Caco-2 (cell line): ENCODE data around the gene NDST4. TPM values are rescaled to one million over a fixed set of nuclear protein-coding genes. Genes with fewer than 3 reads are reported as not detected.

ENCODE experiments used
- BruUV-seq: library from RNA; stranded (reverse); fragments of 400-500 nt; replicated peaks from 2 replicates; lab custom pipeline; 2021; lab: Mats Ljungman, UMichigan
- CTCF ChIA-PET: fragments of 300-600 bp; sonication (Branson Sonifier 250); formaldehyde crosslinking; loops from one replicate; lab custom pipeline; 2022; ENCODE audit warnings: antibody characterized with exemption; lab: Charles Lee
- POLR2A ChIA-PET: fragments of 300-600 bp; sonication (Branson Sonifier 250); formaldehyde crosslinking; loops from one replicate; lab custom pipeline; 2022; ENCODE audit warnings: antibody characterized with exemption; lab: Charles Lee
- DNase-seq, 2 experiments: peaks; one replicate each; pipeline versions ENCODE4 v3.0.0 to v3.0.0-alpha.2; 2020 to 2022
- H3K27me3 ChIP-seq: replicated peaks from 2 replicates; pipeline ENCODE4 v1.6.0; 2011; ENCODE audit warnings: low read length; ENCODE audit not compliant: control insufficient read depth, insufficient read depth
- H3K36me3 ChIP-seq: 2 replicates; pipeline ENCODE4 v1.5.1; 2011; ENCODE audit warnings: low read length; ENCODE audit not compliant: control insufficient read depth, insufficient read depth
- H3K4me1 ChIP-seq: fragments of 250-450 bp; sonication (Bioruptor Pico); 2 replicates; pipeline ENCODE4 v1.5.1; 2020; ENCODE audit warnings: mild to moderate bottlenecking
- H3K4me3 ChIP-seq: 2 replicates; pipeline ENCODE4 v1.5.1; 2011; ENCODE audit warnings: low read depth, mild to moderate bottlenecking, control low read depth, low read length
- H3K9me3 ChIP-seq: fragments of 250-450 bp; sonication (Bioruptor Pico); 2 replicates; pipeline ENCODE4 v1.5.1; 2020; ENCODE audit warnings: mild to moderate bottlenecking, moderate library complexity
- H3K27ac Mint-ChIP-seq: one replicate; pipeline ENCODE4 v1.8.0; 2022; ENCODE audit warnings: mixed read lengths; ENCODE audit not compliant: unreplicated experiment
- H3K27me3 Mint-ChIP-seq: one replicate; pipeline ENCODE4 v1.8.0; 2022; ENCODE audit warnings: mixed read lengths; ENCODE audit not compliant: insufficient read depth, unreplicated experiment
- H3K36me3 Mint-ChIP-seq: one replicate; pipeline ENCODE4 v1.8.0; 2022; ENCODE audit warnings: mild to moderate bottlenecking, mixed read lengths; ENCODE audit not compliant: insufficient read depth, unreplicated experiment
- H3K4me1 Mint-ChIP-seq: one replicate; pipeline ENCODE4 v1.8.0; 2022; ENCODE audit warnings: low read depth, mixed read lengths; ENCODE audit not compliant: unreplicated experiment
- H3K4me3 Mint-ChIP-seq: one replicate; pipeline ENCODE4 v1.8.0; 2022; ENCODE audit warnings: mild to moderate bottlenecking, moderate library complexity, mixed read lengths; ENCODE audit not compliant: unreplicated experiment
- H3K9me3 Mint-ChIP-seq: one replicate; pipeline ENCODE4 v1.8.0; 2022; ENCODE audit warnings: mixed read lengths; ENCODE audit not compliant: unreplicated experiment
- CTCF ChIP-seq, 2 experiments: fragments of 200-600 bp in 1 of 2; IDR thresholded peaks; 1 replicate in 1 of 2; 2 replicates in 1 of 2; pipeline versions ENCODE4 v1.5.1 to v1.8.0; 2011 to 2022; ENCODE audit warnings: antibody characterized with exemption in 1 of 2, control low read depth in 1 of 2, inconsistent platforms in 1 of 2, low read depth in 1 of 2, low read length in 1 of 2, mild to moderate bottlenecking in 1 of 2, moderate library complexity in 1 of 2; ENCODE audit not compliant: insufficient read depth in 1 of 2, severe bottlenecking in 1 of 2, unreplicated experiment in 1 of 2
- intact Hi-C: fragments of 100-400 bp; cut with micrococcal nuclease; formaldehyde crosslinking; loops from one replicate; pipeline ENCODE4 v1.10.0; 2022; ENCODE audit not compliant: unreplicated experiment
- total RNA-seq: library from RNA; stranded (reverse); gene quantifications from 2 replicates; pipeline ENCODE4 v1.2.3, GENCODE V29; 2022

The NDST4 gene
- total RNA-seq, 1 experiment from 2014 or later, result 4.4 TPM

- BruUV-seq, result no TSS peak
- H3K4me3 ChIP-seq, result no peak overlapping the region
- Mint-ChIP-seq H3K9me3 (no peaks in the 10 kb centered on the region), H3K4me1 (no peaks in the 10 kb centered on the region), H3K27ac (no peak overlapping the region), H3K36me3 (no peaks in the 10 kb centered on the region), H3K4me3 (no peak overlapping the region), H3K27me3 (no peaks in the 10 kb centered on the region)
- H3K36me3 ChIP-seq, result no peaks in the 10 kb centered on the region
- H3K9me3 ChIP-seq, result no peaks in the 10 kb centered on the region
- TF ChIP-seq CTCF (IDR thresholded peaks at IDR 0.05; ENCODE audit: insufficient read depth in 1 of 2, low read depth in 1 of 2, low read length in 1 of 2, severe bottlenecking in 1 of 2, unreplicated experiment in 1 of 2), result no peak
- DNase-seq, result no peak
- no peaks in the 10 kb centered on the region for H3K4me1 ChIP-seq
- H3K27me3 ChIP-seq, result no peaks in the 10 kb centered on the region
- ChIA-PET CTCF (no interaction called here), POLR2A (no interaction called here)
- intact Hi-C loops, result no loop called here
Measured at GRCh38 chr4:115107411-115107810, 6.0 kb downstream of the NDST4 start.

GRCh38 chr4:115101675-115102074, 11.7 kb downstream of the NDST4 start:
- BruUV-seq, result no TSS peak

GRCh38 chr4:115090483-115091075, 22.8 kb downstream of the NDST4 start:
- peak; percentile 43 to 57 for TF ChIP-seq CTCF (IDR thresholded peaks at IDR 0.05; ENCODE audit: insufficient read depth in 1 of 2, low read depth in 1 of 2, low read length in 1 of 2, severe bottlenecking in 1 of 2, unreplicated experiment in 1 of 2)
- Mint-ChIP-seq H3K27me3 (peaks cover 3% of the 10 kb centered on the region), H3K36me3 (no peaks in the 10 kb centered on the region), H3K4me3 (no peak overlapping the region), H3K27ac (no peak overlapping the region), H3K9me3 (no peaks in the 10 kb centered on the region), H3K4me1 (no peaks in the 10 kb centered on the region)
- DNase-seq, result peak in 1 of 2 experiments; percentile 20
- H3K4me3 ChIP-seq, result no peak overlapping the region
- no peaks in the 10 kb centered on the region for H3K4me1 ChIP-seq
- ChIA-PET POLR2A (no interaction called here), CTCF (no interaction called here)
- BruUV-seq, result no TSS peak
- intact Hi-C loops, result loop anchor here (10.0 kb wide), 3 partner anchors 306 to 704 kb away; no protein-coding TSS in a partner anchor
- H3K9me3 ChIP-seq, result no peaks in the 10 kb centered on the region
- H3K36me3 ChIP-seq, result no peaks in the 10 kb centered on the region
- H3K27me3 ChIP-seq, result no peaks in the 10 kb centered on the region

More at GRCh38 chr4:115101675-115102074, 11.7 kb downstream of the NDST4 start:
- no peak for TF ChIP-seq CTCF (IDR thresholded peaks at IDR 0.05; ENCODE audit: insufficient read depth in 1 of 2, low read depth in 1 of 2, low read length in 1 of 2, severe bottlenecking in 1 of 2, unreplicated experiment in 1 of 2)
- Mint-ChIP-seq H3K9me3 (no peaks in the 10 kb centered on the region), H3K36me3 (no peaks in the 10 kb centered on the region), H3K4me1 (no peaks in the 10 kb centered on the region), H3K4me3 (no peak overlapping the region), H3K27me3 (peaks cover 12% of the 10 kb centered on the region), H3K27ac (no peak overlapping the region)
- no peaks in the 10 kb centered on the region for H3K36me3 ChIP-seq
- no peak overlapping the region for H3K4me3 ChIP-seq
- DNase-seq, result no peak
- CTCF ChIA-PET, result no interaction called here
- no peaks in the 10 kb centered on the region for H3K4me1 ChIP-seq
- intact Hi-C loops, result no loop called here
- H3K9me3 ChIP-seq, result no peaks in the 10 kb centered on the region
- POLR2A ChIA-PET, result no interaction called here
- H3K27me3 ChIP-seq, result no peaks in the 10 kb centered on the region
